Neural cell (in vitro differentiated cells): ENCODE results near the gene PNPLA2. TPM values are rescaled to one million over a fixed set of nuclear protein-coding genes. Genes with fewer than 3 reads are reported as not detected.

Experiments used
- H2AFZ ChIP-seq: fragments of 200-600, 300-800 bp; sonication (generic), shearing (Covaris generic); 2 replicates; pipeline ENCODE4 v1.6.0; 2014; ENCODE audit warnings: low read depth, mild to moderate bottlenecking, antibody characterized with exemption, low read length, moderate library complexity
- H3F3A ChIP-seq: fragments of 200-600 bp; shearing (Covaris generic); 2 replicates; pipeline ENCODE4 v1.6.1; 2016; ENCODE audit warnings: mild to moderate bottlenecking, moderate library complexity, mixed read lengths, antibody characterized with exemption, low read length; ENCODE audit not compliant: insufficient read depth, poor library complexity, severe bottlenecking
- H3K27ac ChIP-seq: fragments of 200-600, 300-800 bp; sonication (generic), shearing (Covaris generic); 2 replicates; pipeline ENCODE4 v1.5.1; 2014; ENCODE audit warnings: mild to moderate bottlenecking, low read length, moderate library complexity
- H3K27me3 ChIP-seq: fragments of 300-800, 200-600 bp; sonication (generic), shearing (Covaris generic); 2 replicates; pipeline ENCODE4 v1.6.0; 2014; ENCODE audit warnings: mild to moderate bottlenecking, low read depth, low read length, moderate library complexity; ENCODE audit not compliant: insufficient read depth
- H3K36me3 ChIP-seq: fragments of 300-800, 200-600 bp; sonication (generic), shearing (Covaris generic); 2 replicates; pipeline ENCODE4 v1.5.1; 2014; ENCODE audit warnings: mild to moderate bottlenecking, antibody characterized with exemption, low read length, moderate library complexity; ENCODE audit not compliant: insufficient read depth
- H3K4me2 ChIP-seq: fragments of 300-800, 200-600 bp; sonication (generic), shearing (Covaris generic); 2 replicates; pipeline ENCODE4 v1.6.0; 2014; ENCODE audit warnings: mild to moderate bottlenecking, low read length
- H3K4me3 ChIP-seq: fragments of 300-800, 200-600 bp; sonication (generic), shearing (Covaris generic); 2 replicates; pipeline ENCODE4 v1.5.1; 2014; ENCODE audit warnings: mild to moderate bottlenecking, low read length, moderate library complexity
- H3K79me2 ChIP-seq: fragments of 200-600 bp; shearing (Covaris generic); replicated peaks from 2 replicates; pipeline ENCODE4 v1.6.0; 2014; ENCODE audit warnings: mild to moderate bottlenecking, low read length, moderate library complexity; ENCODE audit not compliant: insufficient read depth
- H3K9ac ChIP-seq: fragments of 300-800, 200-600 bp; sonication (generic), shearing (Covaris generic); 2 replicates; pipeline ENCODE4 v1.6.1; 2016; ENCODE audit warnings: mild to moderate bottlenecking, low read length, mixed read lengths
- H3K9me2 ChIP-seq: fragments of 200-600 bp; shearing (Covaris generic); 2 replicates; pipeline ENCODE4 v1.6.1; 2016; ENCODE audit warnings: mild to moderate bottlenecking, low read length, mixed read lengths; ENCODE audit not compliant: insufficient read depth
- H3K9me3 ChIP-seq: fragments of 200-600, 300-800 bp; sonication (generic), shearing (Covaris generic); 2 replicates; pipeline ENCODE4 v1.6.1; 2016; ENCODE audit warnings: mild to moderate bottlenecking, mixed run types, low read length, moderate library complexity, mixed read lengths
- H4K20me1 ChIP-seq: fragments of 200-600 bp; shearing (Covaris generic); 2 replicates; pipeline ENCODE4 v1.6.1; 2016; ENCODE audit warnings: mild to moderate bottlenecking, mixed run types; ENCODE audit not compliant: insufficient read depth
- EP300 ChIP-seq: fragments of 450-650 bp; conservative IDR thresholded peaks from 2 replicates; pipeline ENCODE4 v1.6.1; 2014; ENCODE audit warnings: antibody characterized with exemption, mild to moderate bottlenecking, moderate library complexity; ENCODE audit not compliant: poor library complexity, severe bottlenecking
- EZH2 ChIP-seq: fragments of 200-600, 300-800 bp; shearing (Covaris generic), sonication (generic); IDR thresholded peaks from 2 replicates; pipeline ENCODE4 v1.6.1; 2014; ENCODE audit warnings: antibody characterized with exemption, low read length, borderline replicate concordance, mild to moderate bottlenecking; ENCODE audit not compliant: insufficient read depth, poor library complexity, severe bottlenecking
- MXI1 ChIP-seq: fragments of 450-650 bp; conservative IDR thresholded peaks from 2 replicates; pipeline ENCODE4 v1.6.1; 2014; ENCODE audit warnings: antibody characterized with exemption, mild to moderate bottlenecking; ENCODE audit not compliant: poor library complexity, severe bottlenecking
- POLR2AphosphoS5 ChIP-seq: IDR thresholded peaks from 2 replicates; pipeline ENCODE4 v1.6.1; 2012
- RAD21 ChIP-seq: fragments of 450-650 bp; conservative IDR thresholded peaks from 2 replicates; pipeline ENCODE4 v1.6.1; 2014; ENCODE audit warnings: antibody characterized with exemption, mild to moderate bottlenecking, moderate library complexity
- SMC3 ChIP-seq: fragments of 450-650 bp; conservative IDR thresholded peaks from 2 replicates; pipeline ENCODE4 v1.6.1; 2014; ENCODE audit warnings: antibody characterized with exemption, mild to moderate bottlenecking, moderate library complexity; ENCODE audit not compliant: poor library complexity
- TAF1 ChIP-seq: IDR thresholded peaks from 2 replicates; pipeline ENCODE4 v1.6.1; 2012; ENCODE audit warnings: low read depth
- polyA plus RNA-seq: library from polyadenylated mRNA; depleted of rRNA; stranded (reverse); fragments of >200 nt; gene quantifications from 2 replicates; pipeline ENCODE4 v1.2.3, GENCODE V29; 2014
- TF ChIP-seq, protein P1 (sequence below): IDR thresholded peaks from 2 replicates; pipeline ENCODE4 v1.6.1; 2012; ENCODE audit warnings: borderline replicate concordance
- TF ChIP-seq, protein P2 (sequence below): fragments of 450-650 bp; IDR thresholded peaks from 2 replicates; pipeline ENCODE4 v1.5.1; 2014; ENCODE audit warnings: antibody characterized with exemption, mild to moderate bottlenecking, moderate library complexity; ENCODE audit not compliant: poor library complexity, severe bottlenecking

The PNPLA2 gene
- polyA plus RNA-seq, 1 donor from 2014 or later: 7.8 TPM

DNA sequence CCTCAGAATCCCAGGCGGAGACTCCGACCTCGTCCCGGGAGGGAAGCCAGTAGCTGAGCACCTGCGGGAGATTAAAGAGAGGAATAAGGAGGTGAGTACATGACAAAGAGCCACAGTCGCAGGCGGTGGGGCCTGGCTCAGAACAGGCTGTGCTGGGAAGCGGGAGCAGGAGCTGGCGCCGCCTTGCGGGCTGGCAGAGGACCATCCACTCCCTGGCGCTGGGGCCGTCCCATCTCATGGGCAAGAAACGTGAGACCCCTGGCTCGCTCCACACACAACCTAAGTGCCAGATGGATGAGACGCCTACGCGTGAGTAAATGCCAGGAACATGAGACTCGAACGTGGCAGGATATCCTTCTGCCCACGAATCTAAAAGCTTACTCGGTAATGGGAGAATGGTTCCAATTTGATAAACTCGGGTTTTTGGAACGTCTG lies 35.1 kb upstream of the PNPLA2 start:
- Histone ChIP-seq H3K4me3 (no peak overlapping the region), H3K27ac (peak overlapping the region; percentile 35), H3K36me3 (no peaks in the 10 kb centered on the region)

DNA sequence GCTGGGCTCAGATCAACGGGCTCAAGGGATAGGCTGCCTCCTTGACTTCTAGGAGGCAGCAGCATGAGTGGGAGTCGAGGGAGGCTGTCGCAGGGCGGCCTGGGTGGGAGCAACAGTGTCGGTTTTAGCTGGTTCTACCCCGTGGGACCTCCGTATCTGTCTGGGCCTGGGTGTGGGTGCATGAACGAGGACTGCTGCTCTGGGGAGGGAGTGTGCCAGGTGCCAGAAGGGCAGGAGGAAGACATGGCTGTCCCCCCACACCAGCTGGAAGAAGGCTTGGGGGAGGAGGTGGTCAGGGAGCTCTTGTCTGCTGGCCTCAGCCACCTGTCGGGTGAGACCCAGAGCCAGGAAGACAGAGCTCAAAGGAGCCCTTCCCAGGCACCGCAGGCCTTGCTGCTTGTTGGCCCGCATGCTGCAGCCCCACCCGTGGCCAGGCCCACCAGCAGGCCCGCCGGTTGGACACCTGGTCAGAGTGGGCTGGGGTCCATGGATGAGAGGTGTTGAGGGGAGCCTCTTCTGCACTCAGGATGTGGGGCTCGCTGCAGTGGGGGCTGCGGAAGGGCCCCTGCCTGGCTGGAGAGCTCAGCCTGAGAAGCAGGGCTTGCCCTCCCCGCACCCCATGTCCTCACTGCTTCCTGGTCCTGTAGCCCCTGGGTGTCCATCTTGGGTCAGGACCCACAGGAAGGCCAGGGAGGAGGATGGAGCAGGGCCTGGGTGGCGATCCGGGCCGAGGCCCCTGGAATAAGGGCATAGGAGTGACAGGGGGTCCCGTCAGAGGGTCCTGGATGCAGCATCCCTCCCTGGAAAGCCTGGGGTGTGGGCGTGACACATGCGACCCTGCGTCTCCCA lies 32.3 kb upstream of the PNPLA2 start:
- Histone ChIP-seq H3K9me2 (no peaks in the 10 kb centered on the region), H3K9me3 (no peaks in the 10 kb centered on the region), H3F3A (no peaks in the 10 kb centered on the region), H3K79me2 (peaks cover 6% of the 10 kb centered on the region), H3K36me3 (no peaks in the 10 kb centered on the region), H3K27me3 (no peaks in the 10 kb centered on the region), H3K4me2 (no peak overlapping the region), H4K20me1 (no peaks in the 10 kb centered on the region), H3K9ac (no peak overlapping the region), H3K4me3 (no peak overlapping the region), H2AFZ (no peak overlapping the region), H3K27ac (no peak overlapping the region)
- TF ChIP-seq, protein P1, sequence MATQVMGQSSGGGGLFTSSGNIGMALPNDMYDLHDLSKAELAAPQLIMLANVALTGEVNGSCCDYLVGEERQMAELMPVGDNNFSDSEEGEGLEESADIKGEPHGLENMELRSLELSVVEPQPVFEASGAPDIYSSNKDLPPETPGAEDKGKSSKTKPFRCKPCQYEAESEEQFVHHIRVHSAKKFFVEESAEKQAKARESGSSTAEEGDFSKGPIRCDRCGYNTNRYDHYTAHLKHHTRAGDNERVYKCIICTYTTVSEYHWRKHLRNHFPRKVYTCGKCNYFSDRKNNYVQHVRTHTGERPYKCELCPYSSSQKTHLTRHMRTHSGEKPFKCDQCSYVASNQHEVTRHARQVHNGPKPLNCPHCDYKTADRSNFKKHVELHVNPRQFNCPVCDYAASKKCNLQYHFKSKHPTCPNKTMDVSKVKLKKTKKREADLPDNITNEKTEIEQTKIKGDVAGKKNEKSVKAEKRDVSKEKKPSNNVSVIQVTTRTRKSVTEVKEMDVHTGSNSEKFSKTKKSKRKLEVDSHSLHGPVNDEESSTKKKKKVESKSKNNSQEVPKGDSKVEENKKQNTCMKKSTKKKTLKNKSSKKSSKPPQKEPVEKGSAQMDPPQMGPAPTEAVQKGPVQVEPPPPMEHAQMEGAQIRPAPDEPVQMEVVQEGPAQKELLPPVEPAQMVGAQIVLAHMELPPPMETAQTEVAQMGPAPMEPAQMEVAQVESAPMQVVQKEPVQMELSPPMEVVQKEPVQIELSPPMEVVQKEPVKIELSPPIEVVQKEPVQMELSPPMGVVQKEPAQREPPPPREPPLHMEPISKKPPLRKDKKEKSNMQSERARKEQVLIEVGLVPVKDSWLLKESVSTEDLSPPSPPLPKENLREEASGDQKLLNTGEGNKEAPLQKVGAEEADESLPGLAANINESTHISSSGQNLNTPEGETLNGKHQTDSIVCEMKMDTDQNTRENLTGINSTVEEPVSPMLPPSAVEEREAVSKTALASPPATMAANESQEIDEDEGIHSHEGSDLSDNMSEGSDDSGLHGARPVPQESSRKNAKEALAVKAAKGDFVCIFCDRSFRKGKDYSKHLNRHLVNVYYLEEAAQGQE: no peak
- TF ChIP-seq EP300 (no peak), SMC3 (no peak), EZH2 (no peak), MXI1 (no peak), RAD21 (no peak), POLR2AphosphoS5 (no peak), TAF1 (no peak)
- TF ChIP-seq, protein P2, sequence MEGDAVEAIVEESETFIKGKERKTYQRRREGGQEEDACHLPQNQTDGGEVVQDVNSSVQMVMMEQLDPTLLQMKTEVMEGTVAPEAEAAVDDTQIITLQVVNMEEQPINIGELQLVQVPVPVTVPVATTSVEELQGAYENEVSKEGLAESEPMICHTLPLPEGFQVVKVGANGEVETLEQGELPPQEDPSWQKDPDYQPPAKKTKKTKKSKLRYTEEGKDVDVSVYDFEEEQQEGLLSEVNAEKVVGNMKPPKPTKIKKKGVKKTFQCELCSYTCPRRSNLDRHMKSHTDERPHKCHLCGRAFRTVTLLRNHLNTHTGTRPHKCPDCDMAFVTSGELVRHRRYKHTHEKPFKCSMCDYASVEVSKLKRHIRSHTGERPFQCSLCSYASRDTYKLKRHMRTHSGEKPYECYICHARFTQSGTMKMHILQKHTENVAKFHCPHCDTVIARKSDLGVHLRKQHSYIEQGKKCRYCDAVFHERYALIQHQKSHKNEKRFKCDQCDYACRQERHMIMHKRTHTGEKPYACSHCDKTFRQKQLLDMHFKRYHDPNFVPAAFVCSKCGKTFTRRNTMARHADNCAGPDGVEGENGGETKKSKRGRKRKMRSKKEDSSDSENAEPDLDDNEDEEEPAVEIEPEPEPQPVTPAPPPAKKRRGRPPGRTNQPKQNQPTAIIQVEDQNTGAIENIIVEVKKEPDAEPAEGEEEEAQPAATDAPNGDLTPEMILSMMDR: no peak

More for the DNA sequence above, 35.1 kb upstream of the PNPLA2 start:
- Histone ChIP-seq H3F3A (no peaks in the 10 kb centered on the region), H3K9me2 (no peaks in the 10 kb centered on the region), H3K9me3 (no peaks in the 10 kb centered on the region), H4K20me1 (no peaks in the 10 kb centered on the region), H3K27me3 (no peaks in the 10 kb centered on the region), H3K9ac (peak overlapping the region; percentile 36), H3K79me2 (peaks cover 1% of the 10 kb centered on the region), H2AFZ (no peak overlapping the region), H3K4me2 (no peak overlapping the region)
- TF ChIP-seq, protein P2: peak; percentile 79
- TF ChIP-seq RAD21 (peak; percentile 65), SMC3 (peak; percentile 69)
- TF ChIP-seq, protein P1: no peak
